GM18507 (cell line): ENCODE data around the gene KLK4.

ENCODE experiments used
- DNase-seq: peaks from one replicate; pipeline ENCODE4 v3.0.0; 2011; ENCODE audit warnings: low read depth; ENCODE audit not compliant: insufficient read length; ENCODE audit errors: extremely low spot score
- FAIRE-seq: peaks from 2 replicates; lab custom pipeline; 2011; peaks lifted over from hg19 to GRCh38; lab: Jason Lieb, UNC

The KLK4 gene

GRCh38 chr19:50911206-50912101 lies at the start of gene KLK4:
TSS of gene KLK4 (minus strand) at chr19:50911395. CDS start at chr19:50910738, 657 bp downstream.
- FAIRE-seq: no peak

DNA sequence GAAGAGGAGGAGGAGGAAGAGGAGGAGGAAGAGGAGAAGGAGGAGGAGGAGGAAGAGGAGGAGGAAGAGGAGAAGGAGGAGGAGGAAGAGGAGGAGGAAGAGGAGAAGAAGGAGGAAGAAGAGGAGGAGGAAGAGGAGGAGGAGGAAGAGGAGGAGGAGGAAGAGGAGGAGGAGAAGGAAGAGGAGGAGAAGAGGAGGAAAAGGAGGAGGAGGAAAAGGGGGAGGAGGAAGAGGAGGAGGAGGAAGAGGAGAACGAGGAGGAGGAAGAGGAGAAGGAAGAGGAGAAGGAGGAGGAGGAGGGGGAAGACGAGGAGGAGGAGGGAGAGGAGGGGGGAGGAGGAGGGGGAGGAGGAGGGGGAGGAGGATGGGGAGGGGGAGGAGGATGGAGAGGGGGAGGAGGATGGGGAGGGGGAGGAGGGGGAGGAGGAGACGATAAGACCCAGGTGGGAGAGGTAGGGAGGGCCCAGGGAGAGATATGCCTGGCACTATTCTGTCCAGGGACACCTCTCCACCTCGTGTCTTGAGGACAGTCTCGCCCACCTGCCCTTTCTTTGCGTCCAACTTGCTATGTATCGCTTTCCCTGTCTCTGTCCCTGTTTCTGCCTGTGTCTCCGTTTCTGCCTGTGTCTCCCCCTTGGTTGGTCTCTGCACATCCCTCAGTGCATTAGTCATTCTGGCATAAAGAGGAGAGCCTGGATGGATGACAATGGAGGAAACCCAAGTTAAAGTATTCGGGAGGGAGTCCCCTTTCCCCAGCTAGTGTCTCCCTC lies 48.7 kb upstream of the KLK4 start:
- DNase-seq (no peak), FAIRE-seq (no peak)

More at GRCh38 chr19:50911206-50912101, at the start of gene KLK4:
- DNase-seq: no peak

DNA sequence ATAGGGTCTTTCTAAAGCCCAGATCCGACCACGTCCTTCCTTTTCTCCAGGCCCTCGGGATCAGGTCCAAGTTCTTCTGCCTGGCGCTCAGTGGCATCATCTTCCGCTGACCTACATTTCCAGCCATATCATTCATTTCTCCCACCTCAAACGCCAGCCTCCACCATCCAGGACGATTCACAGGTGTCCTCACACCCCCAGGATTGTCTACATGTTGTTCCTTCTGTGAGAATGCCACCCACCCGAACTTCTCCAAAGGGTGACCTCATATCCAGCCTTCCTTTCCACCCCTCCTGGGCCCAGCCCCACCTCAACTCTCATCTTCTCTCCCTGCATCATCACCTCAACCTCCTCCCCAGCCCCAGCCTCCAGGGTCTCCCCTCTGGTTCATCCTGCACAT lies 46.4 kb upstream of the KLK4 start:
- DNase-seq (no peak), FAIRE-seq (no peak)

GRCh38 chr19:50952910-50953309 lies 41.7 kb upstream of the KLK4 start, which contains the start of gene KLK5:
TSS of gene KLK5 (minus strand) at chr19:50953038. CDS start at chr19:50952657, 381 bp downstream.
- DNase-seq: no peak
- FAIRE-seq: no peak

DNA sequence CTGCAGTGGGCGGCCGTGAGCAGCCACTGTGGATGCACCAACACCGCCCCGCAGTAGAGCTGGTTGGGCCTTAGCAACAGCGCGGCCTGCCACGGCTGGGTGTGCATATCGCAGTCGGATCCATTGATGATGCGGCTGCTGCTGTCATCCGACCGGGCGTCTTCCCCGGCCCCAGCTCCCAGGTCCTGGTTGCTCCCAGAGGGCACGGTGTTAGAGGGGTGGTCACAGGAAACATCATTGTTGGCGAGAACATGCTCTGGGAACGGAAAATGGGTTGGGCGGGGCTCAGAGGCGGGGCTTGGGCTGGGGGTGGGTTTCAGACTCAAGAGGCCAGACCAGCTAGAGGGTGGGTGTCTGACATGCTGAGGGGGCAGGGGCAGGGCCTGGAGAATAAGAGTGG lies 38.7 kb upstream of the KLK4 start:
- DNase-seq: no peak
- FAIRE-seq: no peak

GRCh38 chr19:50947123-50947522 lies 35.9 kb upstream of the KLK4 start:
- FAIRE-seq: no peak
- no peak for DNase-seq

DNA sequence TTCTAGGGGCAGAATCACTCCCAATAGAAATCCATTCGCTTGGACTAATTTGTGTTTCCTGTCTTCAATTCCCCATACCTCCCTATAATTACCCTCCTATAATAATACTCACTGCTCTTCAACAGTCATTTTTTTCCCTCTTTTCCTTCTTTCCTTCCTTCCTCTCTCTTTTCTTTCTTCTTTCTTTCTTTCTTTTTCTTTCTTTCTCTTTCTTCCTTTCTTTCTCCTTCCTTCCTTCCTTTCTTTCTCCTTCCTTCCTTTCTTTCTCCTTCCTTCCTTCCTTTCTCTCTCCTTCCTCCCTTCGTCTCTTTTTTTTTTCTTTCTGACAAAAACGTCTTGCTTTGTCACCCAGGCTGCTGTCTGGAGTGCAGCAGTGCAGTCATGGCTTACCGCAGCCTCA lies 33.6 kb upstream of the KLK4 start:
- DNase-seq (no peak), FAIRE-seq (no peak)

DNA sequence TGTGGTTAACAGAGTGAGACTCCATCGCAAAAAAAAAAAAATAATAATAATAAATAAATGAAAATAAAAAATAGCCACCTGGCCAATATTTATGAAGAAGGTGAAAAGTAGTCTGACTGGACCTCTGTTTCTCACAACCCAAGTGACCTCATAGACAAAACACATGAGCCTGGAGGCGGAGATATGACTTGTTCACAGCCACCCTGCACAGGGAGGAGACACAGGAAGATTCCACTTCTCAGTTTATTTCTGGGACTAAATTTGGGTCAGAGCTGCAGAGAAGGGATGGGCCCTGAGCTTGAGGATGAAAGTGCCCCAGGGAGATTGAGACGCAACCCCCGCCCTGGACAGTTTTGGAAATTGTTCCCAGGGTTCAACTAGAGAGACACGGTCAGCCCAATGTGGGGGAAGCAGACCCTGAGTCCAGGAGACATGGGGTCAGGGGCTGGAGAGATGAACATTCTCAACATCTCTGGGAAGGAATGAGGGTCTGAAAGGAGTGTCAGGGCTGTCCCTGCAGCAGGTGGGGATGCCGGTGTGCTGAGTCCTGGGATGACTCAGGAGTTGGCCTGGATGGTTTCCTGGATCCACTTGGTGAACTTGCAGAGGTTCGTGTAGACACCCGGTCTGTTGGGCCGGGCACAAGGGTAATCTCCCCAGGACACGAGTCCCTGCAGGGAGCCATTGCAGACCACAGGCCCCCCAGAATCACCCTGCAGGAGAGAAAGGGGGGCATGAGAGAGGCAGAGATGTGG lies 32.1 kb upstream of the KLK4 start:
- DNase-seq: no peak
- no peak for FAIRE-seq

- no peak for DNase-seq
- FAIRE-seq: no peak
Measured at GRCh38 chr19:50939596-50939995, 28.4 kb upstream of the KLK4 start.

- DNase-seq: no peak
- FAIRE-seq: no peak
Measured at GRCh38 chr19:50933640-50934039, 22.4 kb upstream of the KLK4 start.

- DNase-seq: no peak
- no peak for FAIRE-seq
Measured at GRCh38 chr19:50932690-50933083, 21.5 kb upstream of the KLK4 start.

GRCh38 chr19:50932018-50932689 lies 21.0 kb upstream of the KLK4 start:
- DNase-seq: no peak
- no peak for FAIRE-seq

- no peak for DNase-seq
- no peak for FAIRE-seq
Measured at GRCh38 chr19:50931023-50931422, 19.8 kb upstream of the KLK4 start.

DNA sequence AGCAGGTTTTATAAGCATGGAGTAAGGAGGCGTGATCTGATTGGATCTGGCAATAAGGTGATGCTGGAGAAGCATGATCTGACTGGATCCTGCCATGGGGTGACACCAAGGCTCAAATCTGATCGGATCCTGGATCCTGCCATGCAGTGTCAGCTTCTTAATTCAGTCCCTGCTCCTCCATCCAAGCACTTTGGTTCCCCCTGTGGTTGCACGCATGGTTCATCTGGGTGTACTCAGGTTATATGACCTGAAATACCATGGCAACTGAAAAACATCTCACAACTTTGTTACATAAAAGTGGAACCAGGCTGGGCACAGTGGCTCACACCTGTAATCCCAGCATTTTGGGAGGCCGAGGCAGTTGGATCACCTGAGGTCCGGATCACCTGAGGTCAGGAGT lies 17.6 kb upstream of the KLK4 start:
- FAIRE-seq (no peak), DNase-seq (no peak)

- FAIRE-seq: no peak
- no peak for DNase-seq
Measured at GRCh38 chr19:50926144-50926543, 14.9 kb upstream of the KLK4 start.

DNA sequence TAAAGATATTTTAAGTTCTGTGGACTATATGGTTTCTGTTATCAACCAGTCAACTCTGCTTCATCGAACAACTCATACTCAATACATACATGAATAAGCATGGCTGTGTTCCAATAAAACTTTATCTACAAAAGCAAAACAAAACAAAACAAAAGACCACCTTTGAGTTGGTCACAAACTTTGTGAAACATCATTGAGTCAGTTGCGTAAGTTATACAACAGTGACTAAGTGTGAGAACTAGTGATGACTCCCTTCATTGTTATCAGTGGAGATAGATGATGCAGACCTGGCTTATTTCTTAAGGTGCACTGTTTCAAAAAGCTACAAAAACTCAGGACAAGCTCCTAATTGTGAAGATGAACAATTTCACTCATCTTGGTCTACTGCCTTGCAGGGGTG lies 14.5 kb upstream of the KLK4 start:
- FAIRE-seq (no peak), DNase-seq (no peak)

GRCh38 chr19:50924586-50924985 lies 13.4 kb upstream of the KLK4 start:
- FAIRE-seq: no peak
- no peak for DNase-seq

GRCh38 chr19:50922317-50922853 lies 11.2 kb upstream of the KLK4 start:
- peak; percentile 79 for DNase-seq
- peak; percentile 91 for FAIRE-seq
